Hepatocyte (in vitro differentiated cells): ENCODE results near the gene ESAM. TPM values are rescaled to one million over a fixed set of nuclear protein-coding genes. Genes with fewer than 3 reads are reported as not detected.

Experiments
- DNase-seq: peaks from one replicate; pipeline ENCODE4 v3.0.0-alpha.2; 2016; ENCODE audit warnings: low spot score
- H2AFZ ChIP-seq: fragments of 200-600 bp; sonication (generic); 2 replicates; pipeline ENCODE4 v1.6.0; 2016; ENCODE audit warnings: antibody characterized with exemption, mild to moderate bottlenecking
- H3K27ac ChIP-seq: fragments of 200-600 bp; sonication (generic); 2 replicates; pipeline ENCODE4 v1.5.1; 2016; ENCODE audit warnings: mild to moderate bottlenecking
- H3K27me3 ChIP-seq: fragments of 200-600 bp; sonication (generic); 2 replicates; pipeline ENCODE4 v1.6.1; 2016
- H3K36me3 ChIP-seq: fragments of 200-600 bp; sonication (generic); replicated peaks from 2 replicates; pipeline ENCODE4 v1.5.1; 2016; ENCODE audit warnings: low read depth; ENCODE audit not compliant: insufficient read depth
- H3K4me1 ChIP-seq: fragments of 200-600 bp; sonication (generic); 2 replicates; pipeline ENCODE4 v1.5.1; 2016; ENCODE audit warnings: mild to moderate bottlenecking, moderate library complexity; ENCODE audit not compliant: insufficient read depth
- H3K4me2 ChIP-seq: fragments of 200-600 bp; sonication (generic); 2 replicates; pipeline ENCODE4 v1.6.0; 2016
- H3K4me3 ChIP-seq: fragments of 200-600 bp; sonication (generic); 2 replicates; pipeline ENCODE4 v1.5.1; 2016; ENCODE audit warnings: mild to moderate bottlenecking
- H3K79me2 ChIP-seq: fragments of 200-600 bp; sonication (generic); 2 replicates; pipeline ENCODE4 v1.6.0; 2017; ENCODE audit warnings: mild to moderate bottlenecking
- H3K9me2 ChIP-seq: fragments of 200-600 bp; sonication (generic); replicated peaks from 2 replicates; pipeline ENCODE4 v1.6.0; 2017; ENCODE audit warnings: mild to moderate bottlenecking; ENCODE audit not compliant: insufficient read depth
- H3K9me3 ChIP-seq: fragments of 200-600 bp; sonication (generic); 2 replicates; pipeline ENCODE4 v1.5.1; 2016; ENCODE audit warnings: low read depth, mild to moderate bottlenecking
- H4K20me1 ChIP-seq: fragments of 200-600 bp; sonication (generic); 2 replicates; pipeline ENCODE4 v1.6.0; 2016; ENCODE audit warnings: mild to moderate bottlenecking; ENCODE audit not compliant: insufficient read depth, poor library complexity, severe bottlenecking
- CTCF ChIP-seq: fragments of 200-600 bp; sonication (generic); IDR thresholded peaks from 2 replicates; pipeline ENCODE4 v1.5.1; 2016; ENCODE audit warnings: antibody characterized with exemption, mild to moderate bottlenecking; ENCODE audit not compliant: poor library complexity
- EZH2 ChIP-seq: fragments of 200-600 bp; sonication (generic); IDR thresholded peaks from 2 replicates; pipeline ENCODE4 v1.6.1; 2016; ENCODE audit warnings: antibody characterized with exemption, mild to moderate bottlenecking, borderline replicate concordance
- EZH2phosphoT487 ChIP-seq: fragments of 200-600 bp; sonication (generic); IDR thresholded peaks from one replicate; pipeline ENCODE4 v1.6.1; 2018; ENCODE audit warnings: antibody characterized with exemption, mild to moderate bottlenecking, low read depth, moderate library complexity; ENCODE audit not compliant: unreplicated experiment, severe bottlenecking
- WGBS: methylation state at CpG from one replicate; pipeline ENCODE4 v1.1.6; 2016; ENCODE audit warnings: low lambda C conversion rate; ENCODE audit errors: missing lambda C conversion rate; 5-methylcytosine and 5-hydroxymethylcytosine counted together
- polyA plus RNA-seq: library from polyadenylated mRNA; unstranded; fragments of >200 nt; fragmentation: Nextera tagmentation; extraction: Ambion mirVana; gene quantifications from 2 replicates; pipeline ENCODE4 v1.2.1, GENCODE V29; 2016
- total RNA-seq: library from RNA; depleted of rRNA; stranded (reverse); fragments of >200 nt; gene quantifications from 2 replicates; pipeline ENCODE4 v1.2.3, GENCODE V29; 2014

Gene ESAM
- total and polyA plus RNA-seq, 2 experiments from 2014 or later: 3.6 to 3.9 TPM

- peak overlapping the region; percentile 70 for H3K27ac ChIP-seq
- peak; percentile 90 for DNase-seq
- WGBS: 3% methylated on average over 24 of the region's 37 CpGs
Observed at GRCh38 chr11:124746621-124747243, 15.4 kb downstream of the ESAM start.

GRCh38 chr11:124745835-124746620, 16.1 kb downstream of the ESAM start:
- peak; percentile 60 for DNase-seq
- peaks cover 7% of the 10 kb centered on the region for H3K4me1 ChIP-seq
- no peaks in the 10 kb centered on the region for H3K9me2 ChIP-seq
- H4K20me1 ChIP-seq: no peaks in the 10 kb centered on the region
- peak overlapping the region; percentile 70 for H3K27ac ChIP-seq
- H3K4me2 ChIP-seq: peak overlapping the region; percentile 92
- H3K79me2 ChIP-seq: no peaks in the 10 kb centered on the region
- peaks cover 94% of the 10 kb centered on the region for H3K27me3 ChIP-seq
- no peaks in the 10 kb centered on the region for H3K36me3 ChIP-seq
- no peaks in the 10 kb centered on the region for H3K9me3 ChIP-seq
- peak overlapping the region; percentile 53 for H3K4me3 ChIP-seq
- WGBS: 2% methylated on average over 32 of the region's 41 CpGs
- H2AFZ ChIP-seq: peak overlapping the region; percentile 67
- TF ChIP-seq EZH2 (peak; percentile 2), EZH2phosphoT487 (no peak), CTCF (peak; percentile 25)

More at GRCh38 chr11:124746621-124747243, 15.4 kb downstream of the ESAM start:
- Histone ChIP-seq H4K20me1 (no peaks in the 10 kb centered on the region), H3K4me1 (peaks cover 7% of the 10 kb centered on the region), H3K27me3 (peaks cover 94% of the 10 kb centered on the region), H3K9me3 (no peaks in the 10 kb centered on the region), H3K4me2 (peak overlapping the region; percentile 92), H3K79me2 (no peaks in the 10 kb centered on the region), H3K4me3 (peak overlapping the region; percentile 53), H3K9me2 (no peaks in the 10 kb centered on the region), H3K36me3 (no peaks in the 10 kb centered on the region), H2AFZ (peak overlapping the region; percentile 67)
- no peak for TF ChIP-seq EZH2
- TF ChIP-seq CTCF: peak; percentile 60
- no peak for TF ChIP-seq EZH2phosphoT487

DNA sequence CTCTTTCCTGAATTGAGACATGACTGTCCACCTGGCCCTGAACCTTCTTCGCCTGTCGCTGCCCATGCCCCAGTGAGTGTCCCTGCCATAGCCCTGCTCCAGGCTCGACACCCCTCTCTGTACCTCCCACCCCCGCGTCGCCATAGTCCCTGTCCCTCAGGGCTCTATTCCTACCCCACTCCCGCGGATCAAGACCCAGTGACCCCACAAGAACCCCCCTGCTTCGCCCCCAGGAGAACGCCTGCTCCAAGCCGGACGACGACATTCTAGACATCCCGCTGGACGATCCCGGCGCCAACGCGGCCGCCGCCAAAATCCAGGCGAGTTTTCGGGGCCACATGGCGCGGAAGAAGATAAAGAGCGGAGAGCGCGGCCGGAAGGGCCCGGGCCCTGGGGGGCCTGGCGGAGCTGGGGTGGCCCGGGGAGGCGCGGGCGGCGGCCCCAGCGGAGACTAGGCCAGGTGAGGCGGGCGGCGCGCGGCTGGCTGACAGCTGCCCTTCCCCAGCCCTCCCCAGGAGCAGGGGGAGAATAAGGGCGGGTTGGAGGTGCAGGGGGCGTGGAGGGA, 16.7 kb downstream of the ESAM start:
- Histone ChIP-seq H3K9me2 (no peaks in the 10 kb centered on the region), H4K20me1 (no peaks in the 10 kb centered on the region), H3K27me3 (peaks cover 94% of the 10 kb centered on the region), H3K79me2 (no peaks in the 10 kb centered on the region), H3K27ac (no peak overlapping the region), H3K9me3 (no peaks in the 10 kb centered on the region), H3K36me3 (no peaks in the 10 kb centered on the region), H3K4me3 (no peak overlapping the region), H3K4me1 (peaks cover 7% of the 10 kb centered on the region), H3K4me2 (peak overlapping the region; percentile 92), H2AFZ (peak overlapping the region; percentile 67)
- DNase-seq: no peak
- 6% methylated on average over 26 of the region's 44 CpGs for WGBS
- TF ChIP-seq CTCF (no peak), EZH2phosphoT487 (no peak), EZH2 (peak; percentile 67)
